ENCODE measurements around the gene C1QTNF1.

DNA sequence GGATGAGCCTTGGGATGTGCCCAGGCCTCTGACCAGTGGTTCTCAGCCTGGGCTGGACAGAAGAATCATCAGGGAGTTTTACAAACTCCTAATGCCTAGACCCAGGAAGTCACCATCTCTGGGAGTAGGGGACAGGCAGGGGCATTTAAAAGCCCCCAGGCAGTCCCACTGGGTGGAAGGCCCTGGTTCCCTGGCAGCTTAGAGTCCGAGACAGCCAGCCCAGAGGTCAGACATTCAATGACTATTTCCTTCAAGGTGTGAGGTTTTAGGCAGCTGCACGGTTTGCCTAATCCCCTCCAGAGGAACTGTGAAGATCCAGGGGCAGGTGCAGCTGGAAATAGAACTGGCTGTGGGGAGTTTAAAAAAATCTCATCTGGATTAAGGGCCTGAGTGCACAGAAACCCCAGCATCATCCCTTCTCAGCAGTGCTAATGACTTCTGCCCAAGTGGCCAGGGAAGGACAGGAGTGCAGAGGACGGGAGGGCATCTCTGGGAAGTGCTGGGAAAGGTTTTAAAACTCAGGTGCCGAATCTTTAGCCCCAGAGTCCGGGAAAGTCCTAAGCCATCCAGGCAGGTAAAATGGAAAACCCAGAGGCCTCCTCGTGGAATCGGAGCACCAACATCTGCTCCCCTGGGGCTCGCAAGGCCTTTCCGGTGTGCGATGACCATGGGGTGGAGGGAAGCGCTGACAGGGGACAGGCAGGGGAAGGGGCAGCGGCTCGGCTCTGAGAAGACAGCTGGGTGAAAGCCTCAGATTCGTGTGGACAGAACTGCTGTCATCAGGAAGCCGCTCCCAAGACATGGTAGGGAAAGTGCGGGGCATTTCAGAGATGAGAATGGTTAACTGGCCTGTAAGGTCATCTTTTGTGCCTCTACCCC is 42.7 kb upstream of the C1QTNF1 start:
- no peak for TF ChIP-seq YY1 (IDR thresholded peaks at IDR 0.05; ENCODE audit: low read depth)
- no peak for TF ChIP-seq FOXM1 (IDR thresholded peaks at IDR 0.05; ENCODE audit: borderline replicate concordance, low read depth)
- no peak for TF ChIP-seq EP300 (IDR thresholded peaks at IDR 0.05; ENCODE audit: borderline replicate concordance)
- TF ChIP-seq CEBPB (IDR thresholded peaks at IDR 0.05) = no peak
- no peak for TF ChIP-seq RAD21 (IDR thresholded peaks at IDR 0.05; ENCODE audit: low read depth)
- no peak for TF ChIP-seq CREB1 (IDR thresholded peaks at IDR 0.05; ENCODE audit: low read depth)
- TF ChIP-seq, protein P1, sequence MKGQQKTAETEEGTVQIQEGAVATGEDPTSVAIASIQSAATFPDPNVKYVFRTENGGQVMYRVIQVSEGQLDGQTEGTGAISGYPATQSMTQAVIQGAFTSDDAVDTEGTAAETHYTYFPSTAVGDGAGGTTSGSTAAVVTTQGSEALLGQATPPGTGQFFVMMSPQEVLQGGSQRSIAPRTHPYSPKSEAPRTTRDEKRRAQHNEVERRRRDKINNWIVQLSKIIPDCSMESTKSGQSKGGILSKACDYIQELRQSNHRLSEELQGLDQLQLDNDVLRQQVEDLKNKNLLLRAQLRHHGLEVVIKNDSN (IDR thresholded peaks at IDR 0.05) = no peak
- TF ChIP-seq, protein P2, sequence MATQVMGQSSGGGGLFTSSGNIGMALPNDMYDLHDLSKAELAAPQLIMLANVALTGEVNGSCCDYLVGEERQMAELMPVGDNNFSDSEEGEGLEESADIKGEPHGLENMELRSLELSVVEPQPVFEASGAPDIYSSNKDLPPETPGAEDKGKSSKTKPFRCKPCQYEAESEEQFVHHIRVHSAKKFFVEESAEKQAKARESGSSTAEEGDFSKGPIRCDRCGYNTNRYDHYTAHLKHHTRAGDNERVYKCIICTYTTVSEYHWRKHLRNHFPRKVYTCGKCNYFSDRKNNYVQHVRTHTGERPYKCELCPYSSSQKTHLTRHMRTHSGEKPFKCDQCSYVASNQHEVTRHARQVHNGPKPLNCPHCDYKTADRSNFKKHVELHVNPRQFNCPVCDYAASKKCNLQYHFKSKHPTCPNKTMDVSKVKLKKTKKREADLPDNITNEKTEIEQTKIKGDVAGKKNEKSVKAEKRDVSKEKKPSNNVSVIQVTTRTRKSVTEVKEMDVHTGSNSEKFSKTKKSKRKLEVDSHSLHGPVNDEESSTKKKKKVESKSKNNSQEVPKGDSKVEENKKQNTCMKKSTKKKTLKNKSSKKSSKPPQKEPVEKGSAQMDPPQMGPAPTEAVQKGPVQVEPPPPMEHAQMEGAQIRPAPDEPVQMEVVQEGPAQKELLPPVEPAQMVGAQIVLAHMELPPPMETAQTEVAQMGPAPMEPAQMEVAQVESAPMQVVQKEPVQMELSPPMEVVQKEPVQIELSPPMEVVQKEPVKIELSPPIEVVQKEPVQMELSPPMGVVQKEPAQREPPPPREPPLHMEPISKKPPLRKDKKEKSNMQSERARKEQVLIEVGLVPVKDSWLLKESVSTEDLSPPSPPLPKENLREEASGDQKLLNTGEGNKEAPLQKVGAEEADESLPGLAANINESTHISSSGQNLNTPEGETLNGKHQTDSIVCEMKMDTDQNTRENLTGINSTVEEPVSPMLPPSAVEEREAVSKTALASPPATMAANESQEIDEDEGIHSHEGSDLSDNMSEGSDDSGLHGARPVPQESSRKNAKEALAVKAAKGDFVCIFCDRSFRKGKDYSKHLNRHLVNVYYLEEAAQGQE (IDR thresholded peaks at IDR 0.05; ENCODE audit: low read depth) = no peak

Measured in Ishikawa (cell line).